ENCODE data around the gene HNRNPK. TPM values are rescaled to one million over a fixed set of nuclear protein-coding genes. Genes with fewer than 3 reads are reported as not detected.

The HNRNPK gene
- polyA plus RNA-seq, 6 donors from 2014 or later, result 981 to 1,356 (median 1,024) TPM

- Mint-ChIP-seq H3K9me3 (no peaks in the 10 kb centered on the region), H3K27me3 (no peaks in the 10 kb centered on the region), H3K36me3 (peaks cover 5 to 11% of the 10 kb centered on the region in 2 donors), H3K27ac (no peak overlapping the region), H3K4me3 (no peak overlapping the region), H3K4me1 (peaks cover 0 to 5% (median 0%) of the 10 kb centered on the region in 3 donors)
- peak; percentile 46 to 68 for ATAC-seq (ENCODE audit: low read depth in 2 of 2)
- peak; percentile 53 for DNase-seq
Observed at GRCh38 chr9:83937861-83938455, 42.1 kb downstream of the HNRNPK start.

- ATAC-seq (ENCODE audit: low read depth in 2 of 2) (no peak), DNase-seq (no peak)
- Mint-ChIP-seq H3K36me3 (peaks cover 0 to 5% of the 10 kb centered on the region in 2 donors), H3K4me3 (no peak overlapping the region), H3K9me3 (no peaks in the 10 kb centered on the region), H3K27ac (no peak overlapping the region), H3K27me3 (no peaks in the 10 kb centered on the region), H3K4me1 (peaks cover 0 to 5% (median 0%) of the 10 kb centered on the region in 3 donors)
Observed at GRCh38 chr9:83936523-83936922, 43.5 kb downstream of the HNRNPK start.

GRCh38 chr9:83935276-83935935 is 44.6 kb downstream of the HNRNPK start:
- no peak for ATAC-seq (ENCODE audit: low read depth in 2 of 2)
- Mint-ChIP-seq H3K4me3 (no peak overlapping the region), H3K27me3 (no peaks in the 10 kb centered on the region), H3K36me3 (no peaks in the 10 kb centered on the region), H3K27ac (no peak overlapping the region), H3K4me1 (no peaks in the 10 kb centered on the region), H3K9me3 (no peaks in the 10 kb centered on the region)
- no peak for DNase-seq

GRCh38 chr9:83934569-83935275 is 45.3 kb downstream of the HNRNPK start:
- H3K4me1 Mint-ChIP-seq, result no peaks in the 10 kb centered on the region
- ATAC-seq (ENCODE audit: low read depth in 2 of 2) (no peak), DNase-seq (no peak)
- no peaks in the 10 kb centered on the region for H3K27me3 Mint-ChIP-seq
- H3K4me3 Mint-ChIP-seq, result no peak overlapping the region
- no peaks in the 10 kb centered on the region for H3K9me3 Mint-ChIP-seq
- H3K36me3 Mint-ChIP-seq, result no peaks in the 10 kb centered on the region
- peak overlapping the region in 2 of 6 donors; percentile 15 to 61 for H3K27ac Mint-ChIP-seq

- H3K27ac Mint-ChIP-seq, result no peak overlapping the region
- no peak for DNase-seq
- no peaks in the 10 kb centered on the region for H3K4me1 Mint-ChIP-seq
Observed at GRCh38 chr9:83933790-83934189, 46.2 kb downstream of the HNRNPK start.

GRCh38 chr9:83932851-83933250 is 47.2 kb downstream of the HNRNPK start:
- Mint-ChIP-seq H3K4me3 (no peak overlapping the region), H3K9me3 (no peaks in the 10 kb centered on the region)

More at GRCh38 chr9:83933790-83934189, 46.2 kb downstream of the HNRNPK start:
- Mint-ChIP-seq H3K36me3 (no peaks in the 10 kb centered on the region), H3K4me3 (no peak overlapping the region), H3K27me3 (no peaks in the 10 kb centered on the region), H3K9me3 (no peaks in the 10 kb centered on the region)
- ATAC-seq (ENCODE audit: low read depth in 2 of 2), result no peak

GRCh38 chr9:83932011-83932410 is 48.0 kb downstream of the HNRNPK start:
- Mint-ChIP-seq H3K36me3 (no peaks in the 10 kb centered on the region), H3K9me3 (no peaks in the 10 kb centered on the region), H3K4me3 (no peak overlapping the region), H3K4me1 (no peaks in the 10 kb centered on the region), H3K27ac (peak overlapping the region in 2 of 6 donors; percentile 24 to 81), H3K27me3 (peaks cover 0 to 13% (median 0%) of the 10 kb centered on the region in 3 donors)
- no peak for ATAC-seq (ENCODE audit: low read depth in 2 of 2)
- DNase-seq, result no peak

More at GRCh38 chr9:83932851-83933250, 47.2 kb downstream of the HNRNPK start:
- no peak for ATAC-seq (ENCODE audit: low read depth in 2 of 2)
- H3K27ac Mint-ChIP-seq, result no peak overlapping the region
- H3K36me3 Mint-ChIP-seq, result no peaks in the 10 kb centered on the region
- H3K27me3 Mint-ChIP-seq, result peaks cover 0 to 6% (median 0%) of the 10 kb centered on the region in 3 donors
- H3K4me1 Mint-ChIP-seq, result no peaks in the 10 kb centered on the region
- no peak for DNase-seq

GRCh38 chr9:83930881-83931280 is 49.1 kb downstream of the HNRNPK start:
- no peaks in the 10 kb centered on the region for H3K36me3 Mint-ChIP-seq
- no peaks in the 10 kb centered on the region for H3K4me1 Mint-ChIP-seq
- H3K4me3 Mint-ChIP-seq, result no peak overlapping the region
- no peak for DNase-seq
- no peak for ATAC-seq (ENCODE audit: low read depth in 2 of 2)
- H3K27me3 Mint-ChIP-seq, result peaks cover 0 to 13% (median 0%) of the 10 kb centered on the region in 3 donors
- H3K27ac Mint-ChIP-seq, result no peak overlapping the region
- no peaks in the 10 kb centered on the region for H3K9me3 Mint-ChIP-seq

GRCh38 chr9:83927591-83927990 is 52.4 kb downstream of the HNRNPK start:
- no peak for ATAC-seq (ENCODE audit: low read depth in 2 of 2)
- no peak for DNase-seq
- Mint-ChIP-seq H3K27me3 (peaks cover 0 to 13% (median 0%) of the 10 kb centered on the region in 3 donors), H3K4me1 (peaks cover 0 to 4% (median 0%) of the 10 kb centered on the region in 3 donors), H3K9me3 (no peaks in the 10 kb centered on the region), H3K4me3 (no peak overlapping the region), H3K36me3 (no peaks in the 10 kb centered on the region), H3K27ac (no peak overlapping the region)

GRCh38 chr9:83920927-83921707 is 58.9 kb downstream of the HNRNPK start, which contains the start of gene KIF27:
KIF27 (minus strand) TSS chr9:83921432; CDS start chr9:83915591, 5,841 bp downstream.
- Mint-ChIP-seq H3K27me3 (no peaks in the 10 kb centered on the region), H3K27ac (peak within 1 kb of the TSS; percentile 95 to 98 (median 98)), H3K9me3 (no peaks in the 10 kb centered on the region), H3K4me1 (peaks cover 4 to 26% (median 10%) of the 10 kb centered on the region in 3 donors), H3K4me3 (peak within 1 kb of the TSS; percentile 86 to 97 (median 92)), H3K36me3 (no peaks in the 10 kb centered on the region)
- ATAC-seq (ENCODE audit: low read depth in 2 of 2) (peak; percentile 82 to 84), DNase-seq (peak; percentile 96)

GRCh38 chr9:83920469-83920926 is 59.5 kb downstream of the HNRNPK start:
- H3K27me3 Mint-ChIP-seq, result no peaks in the 10 kb centered on the region
- H3K36me3 Mint-ChIP-seq, result no peaks in the 10 kb centered on the region
- peaks cover 4 to 26% (median 10%) of the 10 kb centered on the region in 3 donors for H3K4me1 Mint-ChIP-seq
- no peak for DNase-seq
- ATAC-seq (ENCODE audit: low read depth in 2 of 2), result peak in 1 of 2 donors; percentile 24
- peak overlapping the region; percentile 95 to 98 (median 97) for H3K27ac Mint-ChIP-seq
- H3K9me3 Mint-ChIP-seq, result no peaks in the 10 kb centered on the region
- H3K4me3 Mint-ChIP-seq, result peak overlapping the region; percentile 84 to 96 (median 90)

GRCh38 chr9:83919111-83919510 is 60.9 kb downstream of the HNRNPK start:
- Mint-ChIP-seq H3K36me3 (no peaks in the 10 kb centered on the region), H3K4me1 (peaks cover 4 to 26% (median 10%) of the 10 kb centered on the region in 3 donors), H3K9me3 (no peaks in the 10 kb centered on the region), H3K27me3 (no peaks in the 10 kb centered on the region), H3K4me3 (peak overlapping the region in 1 of 8 donors; percentile 72), H3K27ac (no peak overlapping the region)
- ATAC-seq (ENCODE audit: low read depth in 2 of 2) (no peak), DNase-seq (no peak)

Measured in naive B cell (primary cell).